ENCODE measurements around the gene SALL1.

- TF ChIP-seq POLR2AphosphoS5 (IDR thresholded peaks at IDR 0.05; ENCODE audit: low read depth, low read length): no peak
- TF ChIP-seq TAF1 (IDR thresholded peaks at IDR 0.05; ENCODE audit: low read depth, low read length): no peak
These were observed 26.2 kb downstream of the SALL1 start for GRCh38 chr16:51124896-51125295.
